Activated B cell treated with CpG ODN at 0.5 μM for 24 hours (primary cell): ENCODE results near the gene TRIAP1. TPM values are rescaled to one million over a fixed set of nuclear protein-coding genes. Genes with fewer than 3 reads are reported as not detected.

Experiments used
- ATAC-seq: fragments of 200-7000 bp; cut with Tn5 transposase; one replicate; pipeline ENCODE4 v1.10.0; 2021; ENCODE audit warnings: low read depth, mild to moderate bottlenecking, moderate library complexity
- CTCF ChIA-PET: fragments of 350-600 bp; sonication (Branson Sonifier 250); formaldehyde crosslinking; loops from one replicate; lab custom pipeline; 2021; ENCODE audit warnings: antibody characterized with exemption; lab: Charles Lee
- POLR2A ChIA-PET: fragments of 350-600 bp; sonication (Branson Sonifier 250); formaldehyde crosslinking; loops from one replicate; lab custom pipeline; 2021; ENCODE audit warnings: antibody characterized with exemption; lab: Charles Lee
- DNase-seq: peaks from one replicate; pipeline ENCODE4 v3.0.0; 2022
- H3K27ac Mint-ChIP-seq: one replicate; pipeline ENCODE4 v1.8.0; 2020; ENCODE audit warnings: mixed read lengths
- H3K27me3 Mint-ChIP-seq: one replicate; pipeline ENCODE4 v1.8.0; 2021; ENCODE audit warnings: mixed read lengths
- H3K36me3 Mint-ChIP-seq: one replicate; pipeline ENCODE4 v1.8.0; 2021; ENCODE audit warnings: low read depth, mixed read lengths
- H3K4me1 Mint-ChIP-seq: one replicate; pipeline ENCODE4 v1.8.0; 2021; ENCODE audit warnings: mixed read lengths
- H3K4me3 Mint-ChIP-seq: one replicate; pipeline ENCODE4 v1.8.0; 2020; ENCODE audit warnings: mild to moderate bottlenecking, mixed read lengths
- H3K9me3 Mint-ChIP-seq: one replicate; pipeline ENCODE4 v1.8.0; 2020; ENCODE audit warnings: mixed read lengths
- intact Hi-C: fragments of 100-400 bp; cut with micrococcal nuclease; formaldehyde crosslinking; loops from one replicate; pipeline ENCODE4 v1.15.1; 2024
- total RNA-seq: library from RNA; stranded (reverse); gene quantifications from 2 replicates; pipeline ENCODE4 v1.2.3, GENCODE V29; 2022
- TF ChIP-seq, protein P1 (sequence below): fragments of 200-600 bp; IDR thresholded peaks from one replicate; pipeline ENCODE4 v1.8.0; 2022; ENCODE audit warnings: antibody characterized with exemption, mild to moderate bottlenecking

The TRIAP1 gene
- total RNA-seq, 1 donor from 2014 or later: 18.2 TPM

DNA sequence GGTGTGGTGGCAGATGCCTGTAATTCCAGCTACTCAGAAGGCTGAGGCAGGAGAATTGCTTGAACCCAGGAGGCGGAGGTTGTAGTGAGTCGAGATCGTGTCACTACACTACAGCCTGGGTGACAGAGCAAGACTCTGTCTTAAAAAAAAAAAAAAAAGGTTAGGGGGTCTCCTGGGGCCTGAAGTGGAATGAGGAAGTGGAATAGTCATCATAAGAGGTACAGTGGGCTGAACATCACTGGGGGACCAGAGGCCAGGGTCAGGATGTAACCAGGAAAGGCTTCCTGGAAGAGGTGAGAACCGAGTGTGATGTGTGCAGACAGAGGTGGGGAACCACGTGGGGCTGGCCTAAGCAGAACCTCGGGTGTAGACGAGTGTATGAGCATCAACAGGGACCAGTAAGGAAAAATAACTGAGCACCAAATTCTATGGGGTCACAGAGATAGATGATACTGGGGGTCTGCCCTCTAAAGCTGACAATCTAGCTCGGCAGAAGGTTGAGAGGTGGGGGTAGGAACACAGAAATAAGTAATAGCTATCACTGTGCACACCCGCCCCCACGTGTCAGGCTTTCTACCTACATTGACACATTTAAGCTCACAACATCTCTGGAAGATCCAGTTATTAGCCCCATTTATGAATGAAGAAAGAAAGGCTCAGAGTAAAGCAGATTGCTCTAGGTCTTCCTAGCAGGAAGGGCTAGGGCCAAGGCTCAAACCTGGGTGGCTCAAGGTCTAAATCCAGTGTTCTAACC is 13.2 kb downstream of the TRIAP1 start:
- intact Hi-C loops: loop anchor here (10.0 kb wide), 3 partner anchors 282 to 662 kb away; partner anchors contain the start of genes RAB35 and UNC119B
- H3K36me3 Mint-ChIP-seq: peaks cover 5% of the 10 kb centered on the region
- ATAC-seq (no peak), DNase-seq (no peak)
- H3K27ac Mint-ChIP-seq: no peak overlapping the region
- H3K9me3 Mint-ChIP-seq: no peaks in the 10 kb centered on the region
- ChIA-PET CTCF (interaction anchor here (0.7 to 1.3 kb wide), 3 partner anchors 9 to 76 kb away, joined by 3 to 5 read pairs (median 3); no protein-coding TSS in a partner anchor), POLR2A (interaction anchor here (0.6 kb wide), 2 partner anchors 10 to 38 kb away, joined by 3 to 4 read pairs; no protein-coding TSS in a partner anchor)
- peaks cover 9% of the 10 kb centered on the region for H3K4me1 Mint-ChIP-seq
- TF ChIP-seq, protein P1, sequence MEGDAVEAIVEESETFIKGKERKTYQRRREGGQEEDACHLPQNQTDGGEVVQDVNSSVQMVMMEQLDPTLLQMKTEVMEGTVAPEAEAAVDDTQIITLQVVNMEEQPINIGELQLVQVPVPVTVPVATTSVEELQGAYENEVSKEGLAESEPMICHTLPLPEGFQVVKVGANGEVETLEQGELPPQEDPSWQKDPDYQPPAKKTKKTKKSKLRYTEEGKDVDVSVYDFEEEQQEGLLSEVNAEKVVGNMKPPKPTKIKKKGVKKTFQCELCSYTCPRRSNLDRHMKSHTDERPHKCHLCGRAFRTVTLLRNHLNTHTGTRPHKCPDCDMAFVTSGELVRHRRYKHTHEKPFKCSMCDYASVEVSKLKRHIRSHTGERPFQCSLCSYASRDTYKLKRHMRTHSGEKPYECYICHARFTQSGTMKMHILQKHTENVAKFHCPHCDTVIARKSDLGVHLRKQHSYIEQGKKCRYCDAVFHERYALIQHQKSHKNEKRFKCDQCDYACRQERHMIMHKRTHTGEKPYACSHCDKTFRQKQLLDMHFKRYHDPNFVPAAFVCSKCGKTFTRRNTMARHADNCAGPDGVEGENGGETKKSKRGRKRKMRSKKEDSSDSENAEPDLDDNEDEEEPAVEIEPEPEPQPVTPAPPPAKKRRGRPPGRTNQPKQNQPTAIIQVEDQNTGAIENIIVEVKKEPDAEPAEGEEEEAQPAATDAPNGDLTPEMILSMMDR: no peak
- H3K27me3 Mint-ChIP-seq: peaks cover 14% of the 10 kb centered on the region
- no peak overlapping the region for H3K4me3 Mint-ChIP-seq

DNA sequence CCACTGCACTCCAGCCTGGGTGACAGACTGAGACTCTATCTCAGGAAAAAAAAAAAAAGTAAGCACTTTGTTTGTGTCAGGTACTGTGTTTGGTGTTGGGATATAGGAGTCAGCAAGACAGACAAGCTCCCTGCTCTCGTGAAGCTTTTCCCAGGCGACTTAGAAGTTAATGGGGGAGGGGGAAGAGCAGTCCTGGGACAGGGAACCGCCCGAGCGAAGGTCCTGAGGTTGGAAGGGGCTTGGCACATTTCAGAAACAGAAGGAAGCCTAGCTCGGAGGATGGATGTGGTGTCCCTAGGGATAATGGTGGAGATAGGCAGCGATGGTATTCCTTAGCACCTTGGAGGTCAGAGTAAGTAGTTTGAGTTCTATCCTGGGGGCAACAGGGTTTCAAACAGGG is 16.8 kb downstream of the TRIAP1 start:
- H3K4me1 Mint-ChIP-seq: peaks cover 2% of the 10 kb centered on the region
- DNase-seq (no peak), ATAC-seq (no peak)
- TF ChIP-seq, protein P1: no peak
- H3K27ac Mint-ChIP-seq: no peak overlapping the region
- H3K9me3 Mint-ChIP-seq: no peaks in the 10 kb centered on the region
- intact Hi-C loops: no loop called here
- H3K36me3 Mint-ChIP-seq: no peaks in the 10 kb centered on the region
- H3K4me3 Mint-ChIP-seq: no peak overlapping the region
- POLR2A ChIA-PET: interaction anchor here (0.9 kb wide), 1 partner anchor 11 kb away, joined by 3 read pairs; no protein-coding TSS in a partner anchor
- H3K27me3 Mint-ChIP-seq: peaks cover 14% of the 10 kb centered on the region
- CTCF ChIA-PET: interaction anchor here (0.7 to 2.0 kb wide), 4 partner anchors 9 to 201 kb away, joined by 3 to 6 read pairs (median 4); partner anchors contain the start of gene COX6A1

DNA sequence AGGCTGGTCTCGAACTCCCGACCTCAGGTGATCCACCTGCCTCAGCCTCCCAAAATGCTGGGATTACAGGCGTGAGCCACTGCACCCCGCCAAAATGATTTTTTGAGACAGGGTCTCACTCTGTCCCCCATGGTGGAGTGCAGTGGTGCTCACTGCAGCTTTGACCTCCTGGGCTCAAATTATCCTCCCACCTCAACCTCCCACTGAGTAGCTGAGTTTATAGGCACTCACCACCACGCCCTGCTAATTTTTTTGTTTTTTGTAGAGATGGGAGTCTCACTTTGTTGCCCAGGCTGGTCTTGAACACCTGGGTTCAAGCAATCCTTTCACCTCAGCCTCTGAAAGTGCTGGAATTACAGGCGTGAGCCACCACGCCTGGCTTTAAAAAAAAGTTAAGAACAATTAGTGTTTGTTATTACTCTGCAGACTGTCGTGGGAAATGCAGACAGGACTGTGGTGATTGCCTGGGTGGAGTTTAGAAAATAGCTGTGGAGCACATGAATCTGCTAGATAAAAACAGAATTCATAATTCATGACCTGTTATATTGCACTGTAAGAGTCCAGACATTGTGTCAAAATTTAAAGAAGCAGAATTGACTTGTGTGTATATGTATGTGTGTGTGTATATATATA is 17.5 kb downstream of the TRIAP1 start:
- H3K27ac Mint-ChIP-seq: no peak overlapping the region
- POLR2A ChIA-PET: no interaction called here
- DNase-seq (no peak), ATAC-seq (no peak)
- H3K4me3 Mint-ChIP-seq: no peak overlapping the region
- TF ChIP-seq, protein P1: no peak
- H3K9me3 Mint-ChIP-seq: no peaks in the 10 kb centered on the region
- CTCF ChIA-PET: interaction anchor here (0.7 to 2.0 kb wide), 5 partner anchors 10 to 201 kb away, joined by 3 to 6 read pairs (median 3); partner anchors contain the start of gene COX6A1
- peaks cover 2% of the 10 kb centered on the region for H3K4me1 Mint-ChIP-seq
- intact Hi-C loops: no loop called here
- H3K36me3 Mint-ChIP-seq: no peaks in the 10 kb centered on the region
- H3K27me3 Mint-ChIP-seq: peaks cover 13% of the 10 kb centered on the region

DNA sequence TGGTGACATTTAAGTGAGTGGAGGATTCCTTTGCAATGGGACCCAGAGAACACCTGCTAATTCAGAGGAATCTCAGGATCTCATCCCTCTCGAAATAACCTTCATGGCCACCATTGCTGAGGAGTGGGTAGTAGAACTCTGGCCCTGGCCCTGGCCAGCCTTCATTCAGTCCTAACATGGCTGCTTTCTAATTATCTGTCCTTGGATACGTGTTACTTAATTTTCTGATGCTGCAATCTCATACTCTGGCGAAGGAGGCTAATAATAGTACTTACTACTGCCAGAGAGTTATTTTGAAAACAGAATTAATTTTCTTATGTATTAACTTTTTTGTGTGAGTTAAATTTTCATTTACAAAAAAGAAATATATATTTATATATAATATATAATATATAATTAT is 20.4 kb downstream of the TRIAP1 start:
- no peak overlapping the region for H3K27ac Mint-ChIP-seq
- no peaks in the 10 kb centered on the region for H3K36me3 Mint-ChIP-seq

More for the DNA sequence above, 20.4 kb downstream of the TRIAP1 start:
- TF ChIP-seq, protein P1: no peak
- H3K27me3 Mint-ChIP-seq: peaks cover 8% of the 10 kb centered on the region
- ATAC-seq (no peak), DNase-seq (no peak)
- peaks cover 2% of the 10 kb centered on the region for H3K4me1 Mint-ChIP-seq
- intact Hi-C loops: no loop called here
- ChIA-PET POLR2A (no interaction called here), CTCF (no interaction called here)
- no peaks in the 10 kb centered on the region for H3K9me3 Mint-ChIP-seq
- no peak overlapping the region for H3K4me3 Mint-ChIP-seq
